Measurements from ENCODE around the gene C12orf43.

Gene C12orf43

GRCh38 chr12:120988658-120989057 is 27.6 kb downstream of the C12orf43 start:
- H3K9me3 ChIP-seq (ENCODE audit: insufficient read depth, low read length), result no peaks in the 10 kb centered on the region
- H3K4me3 ChIP-seq (ENCODE audit: insufficient read length, low read depth), result no peak overlapping the region
- H3K4me1 ChIP-seq (ENCODE audit: insufficient read depth, insufficient read length), result no peaks in the 10 kb centered on the region
- TF ChIP-seq SUZ12 (IDR thresholded peaks at IDR 0.05; ENCODE audit: extremely low read depth, insufficient read depth, insufficient read length) (no peak), ZNF274 (IDR thresholded peaks at IDR 0.05; ENCODE audit: low read depth, low read length) (no peak), YY1 (IDR thresholded peaks at IDR 0.05; ENCODE audit: insufficient read depth, insufficient read length) (no peak)
- H3K9ac ChIP-seq (ENCODE audit: insufficient read length, low read depth), result no peak overlapping the region
- no peaks in the 10 kb centered on the region for H3K36me3 ChIP-seq (ENCODE audit: insufficient read depth, insufficient read length, low read length)
- no peaks in the 10 kb centered on the region for H3K27me3 ChIP-seq (ENCODE audit: insufficient read depth, insufficient read length)
- no peak for DNase-seq (ENCODE audit: low read depth, low spot score)

DNA sequence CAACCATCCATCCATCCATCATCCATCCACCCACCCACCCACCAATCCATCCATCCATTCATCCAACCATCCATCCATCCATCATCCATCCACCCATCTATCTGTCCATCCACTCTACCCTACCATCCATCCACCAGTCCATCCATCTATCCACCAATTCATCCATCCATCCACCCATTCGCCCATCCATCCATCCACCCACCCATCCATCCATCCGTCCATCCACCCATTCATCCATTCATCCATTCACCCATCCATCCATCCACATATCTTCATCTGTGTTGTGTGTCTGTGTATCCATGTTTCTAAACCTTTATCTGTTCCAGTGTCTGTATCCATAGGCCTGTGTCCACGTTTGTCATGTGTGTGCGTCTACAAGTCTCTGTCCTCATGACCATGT is 28.1 kb downstream of the C12orf43 start:
- no peak for TF ChIP-seq ZNF274 (IDR thresholded peaks at IDR 0.05; ENCODE audit: low read depth, low read length)
- H3K9me3 ChIP-seq (ENCODE audit: insufficient read depth, low read length), result no peaks in the 10 kb centered on the region
- H3K9ac ChIP-seq (ENCODE audit: insufficient read length, low read depth), result no peak overlapping the region
- no peak for DNase-seq (ENCODE audit: low read depth, low spot score)
- H3K27me3 ChIP-seq (ENCODE audit: insufficient read depth, insufficient read length), result no peaks in the 10 kb centered on the region
- H3K4me1 ChIP-seq (ENCODE audit: insufficient read depth, insufficient read length), result no peaks in the 10 kb centered on the region
- no peaks in the 10 kb centered on the region for H3K36me3 ChIP-seq (ENCODE audit: insufficient read depth, insufficient read length, low read length)
- no peak overlapping the region for H3K4me3 ChIP-seq (ENCODE audit: insufficient read length, low read depth)

DNA sequence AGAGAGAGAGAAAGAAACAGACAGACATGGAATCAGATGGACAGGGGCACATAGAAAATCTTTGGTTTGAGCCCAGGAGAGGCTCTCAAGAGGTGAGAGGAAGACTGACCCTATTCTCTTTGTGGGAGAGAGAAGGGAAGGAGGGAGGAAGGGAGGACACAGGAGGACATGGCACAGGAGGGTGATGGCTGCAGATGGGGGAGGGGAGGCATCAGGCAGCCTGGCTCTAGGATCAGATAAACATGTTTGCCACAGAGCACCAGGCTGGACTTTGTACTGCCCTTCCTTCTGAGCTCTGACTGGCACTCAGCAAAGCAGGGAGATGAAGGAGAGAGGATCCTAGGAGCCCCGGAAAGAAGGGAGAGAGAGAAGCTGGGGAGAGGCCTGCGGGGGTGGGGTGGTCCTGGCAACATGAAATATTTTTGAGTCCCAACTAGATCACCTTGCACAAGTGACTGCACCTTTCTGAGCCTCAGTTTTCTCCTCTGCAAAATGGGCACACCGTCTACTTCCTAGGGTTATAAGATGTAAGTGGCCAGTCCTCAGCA is 31.9 kb downstream of the C12orf43 start:
- no peaks in the 10 kb centered on the region for H3K36me3 ChIP-seq (ENCODE audit: insufficient read depth, insufficient read length, low read length)
- no peaks in the 10 kb centered on the region for H3K9me3 ChIP-seq (ENCODE audit: insufficient read depth, low read length)
- no peaks in the 10 kb centered on the region for H3K27me3 ChIP-seq (ENCODE audit: insufficient read depth, insufficient read length)
- TF ChIP-seq ZNF274 (IDR thresholded peaks at IDR 0.05; ENCODE audit: low read depth, low read length), result no peak
- no peak for TF ChIP-seq SUZ12 (IDR thresholded peaks at IDR 0.05; ENCODE audit: extremely low read depth, insufficient read depth, insufficient read length)
- TF ChIP-seq YY1 (IDR thresholded peaks at IDR 0.05; ENCODE audit: insufficient read depth, insufficient read length), result no peak
- no peak for DNase-seq (ENCODE audit: low read depth, low spot score)
- no peak overlapping the region for H3K4me3 ChIP-seq (ENCODE audit: insufficient read length, low read depth)
- no peaks in the 10 kb centered on the region for H3K4me1 ChIP-seq (ENCODE audit: insufficient read depth, insufficient read length)
- no peak overlapping the region for H3K9ac ChIP-seq (ENCODE audit: insufficient read length, low read depth)

- no peaks in the 10 kb centered on the region for H3K36me3 ChIP-seq (ENCODE audit: insufficient read depth, insufficient read length, low read length)
- no peaks in the 10 kb centered on the region for H3K4me1 ChIP-seq (ENCODE audit: insufficient read depth, insufficient read length)
- H3K4me3 ChIP-seq (ENCODE audit: insufficient read length, low read depth), result no peak overlapping the region
- no peaks in the 10 kb centered on the region for H3K27me3 ChIP-seq (ENCODE audit: insufficient read depth, insufficient read length)
- no peak for TF ChIP-seq SUZ12 (IDR thresholded peaks at IDR 0.05; ENCODE audit: extremely low read depth, insufficient read depth, insufficient read length)
- no peak for TF ChIP-seq YY1 (IDR thresholded peaks at IDR 0.05; ENCODE audit: insufficient read depth, insufficient read length)
- TF ChIP-seq ZNF274 (IDR thresholded peaks at IDR 0.05; ENCODE audit: low read depth, low read length), result no peak
- H3K9me3 ChIP-seq (ENCODE audit: insufficient read depth, low read length), result no peaks in the 10 kb centered on the region
- no peak overlapping the region for H3K9ac ChIP-seq (ENCODE audit: insufficient read length, low read depth)
- no peak for DNase-seq (ENCODE audit: low read depth, low spot score)
Measured at GRCh38 chr12:120983759-120984158, 32.5 kb downstream of the C12orf43 start.

DNA sequence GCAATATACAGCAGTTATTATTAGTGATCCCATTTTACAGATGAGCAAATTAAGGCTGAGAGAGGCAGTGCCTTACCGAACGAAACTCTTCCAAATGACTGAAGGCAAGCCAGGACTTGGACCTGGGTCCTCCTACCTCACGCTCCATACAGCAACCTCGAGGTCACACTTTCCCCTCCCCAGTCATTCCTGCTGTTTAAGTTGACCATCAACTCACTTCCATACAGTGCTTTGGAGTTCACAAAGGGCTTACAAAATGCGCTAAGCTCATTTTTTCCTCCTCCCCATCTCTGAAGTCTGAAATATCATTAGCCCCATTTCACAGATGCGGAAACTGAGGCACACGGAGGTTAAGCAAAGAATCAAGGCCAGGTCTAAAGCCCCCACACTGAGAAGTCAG is 33.6 kb downstream of the C12orf43 start:
- Histone ChIP-seq H3K4me3 (ENCODE audit: insufficient read length, low read depth) (no peak overlapping the region), H3K4me1 (ENCODE audit: insufficient read depth, insufficient read length) (no peaks in the 10 kb centered on the region), H3K9ac (ENCODE audit: insufficient read length, low read depth) (no peak overlapping the region), H3K27me3 (ENCODE audit: insufficient read depth, insufficient read length) (no peaks in the 10 kb centered on the region), H3K36me3 (ENCODE audit: insufficient read depth, insufficient read length, low read length) (no peaks in the 10 kb centered on the region), H3K9me3 (ENCODE audit: insufficient read depth, low read length) (no peaks in the 10 kb centered on the region)
- no peak for DNase-seq (ENCODE audit: low read depth, low spot score)
- TF ChIP-seq SUZ12 (IDR thresholded peaks at IDR 0.05; ENCODE audit: extremely low read depth, insufficient read depth, insufficient read length) (no peak), ZNF274 (IDR thresholded peaks at IDR 0.05; ENCODE audit: low read depth, low read length) (no peak), YY1 (IDR thresholded peaks at IDR 0.05; ENCODE audit: insufficient read depth, insufficient read length) (no peak)

GRCh38 chr12:120981407-120981941 is 34.8 kb downstream of the C12orf43 start:
- TF ChIP-seq SUZ12 (IDR thresholded peaks at IDR 0.05; ENCODE audit: extremely low read depth, insufficient read depth, insufficient read length) (no peak), YY1 (IDR thresholded peaks at IDR 0.05; ENCODE audit: insufficient read depth, insufficient read length) (no peak), ZNF274 (IDR thresholded peaks at IDR 0.05; ENCODE audit: low read depth, low read length) (no peak)
- Histone ChIP-seq H3K9me3 (ENCODE audit: insufficient read depth, low read length) (no peaks in the 10 kb centered on the region), H3K4me1 (ENCODE audit: insufficient read depth, insufficient read length) (no peaks in the 10 kb centered on the region), H3K4me3 (ENCODE audit: insufficient read length, low read depth) (no peak overlapping the region), H3K9ac (ENCODE audit: insufficient read length, low read depth) (no peak overlapping the region), H3K27me3 (ENCODE audit: insufficient read depth, insufficient read length) (no peaks in the 10 kb centered on the region), H3K36me3 (ENCODE audit: insufficient read depth, insufficient read length, low read length) (no peaks in the 10 kb centered on the region)
- DNase-seq (ENCODE audit: low read depth, low spot score), result no peak

DNA sequence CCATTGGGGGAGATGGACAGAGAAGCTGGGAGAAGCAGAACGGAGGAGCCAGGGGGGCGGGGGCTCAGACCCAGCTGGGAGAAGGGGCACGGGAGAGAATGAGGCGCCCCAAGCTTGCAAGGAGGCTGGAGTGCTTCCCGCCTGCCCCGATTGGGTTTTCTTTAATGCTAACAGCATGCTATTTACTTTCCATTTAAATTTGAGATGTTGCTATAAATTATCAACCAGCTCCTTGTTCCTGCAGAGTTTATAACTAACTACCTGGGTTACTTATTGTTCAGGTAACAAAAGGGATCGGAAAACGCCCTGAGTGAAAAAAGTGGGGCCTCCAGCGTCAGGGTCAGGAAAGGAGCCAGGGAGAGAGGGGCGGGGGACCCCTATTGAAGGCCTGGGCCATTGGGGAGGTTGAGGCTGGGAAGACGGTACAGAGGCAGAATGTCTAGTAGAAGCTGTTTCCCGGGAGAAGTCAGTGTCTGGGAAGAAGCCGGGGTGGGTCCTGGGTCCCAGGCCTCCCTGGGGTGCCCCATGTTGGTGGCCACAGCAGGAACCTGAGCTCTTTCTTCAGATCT is 35.4 kb downstream of the C12orf43 start:
- Histone ChIP-seq H3K9me3 (ENCODE audit: insufficient read depth, low read length) (no peaks in the 10 kb centered on the region), H3K4me1 (ENCODE audit: insufficient read depth, insufficient read length) (no peaks in the 10 kb centered on the region), H3K36me3 (ENCODE audit: insufficient read depth, insufficient read length, low read length) (no peaks in the 10 kb centered on the region), H3K27me3 (ENCODE audit: insufficient read depth, insufficient read length) (no peaks in the 10 kb centered on the region), H3K4me3 (ENCODE audit: insufficient read length, low read depth) (no peak overlapping the region), H3K9ac (ENCODE audit: insufficient read length, low read depth) (no peak overlapping the region)
- no peak for TF ChIP-seq SUZ12 (IDR thresholded peaks at IDR 0.05; ENCODE audit: extremely low read depth, insufficient read depth, insufficient read length)
- TF ChIP-seq YY1 (IDR thresholded peaks at IDR 0.05; ENCODE audit: insufficient read depth, insufficient read length), result no peak
- no peak for TF ChIP-seq ZNF274 (IDR thresholded peaks at IDR 0.05; ENCODE audit: low read depth, low read length)
- DNase-seq (ENCODE audit: low read depth, low spot score), result no peak

Data from NT2/D1 (cell line).